NOMO-1 treated with dmso at 0.1 percent for 144 hours (cell line): Measurements from ENCODE around the gene PELO.

ENCODE experiments used
- DNase-seq: peaks from one replicate; lab custom pipeline; 2025; ENCODE audit not compliant: unreplicated experiment; lab: John Stamatoyannopoulos, UW

PELO gene

DNA sequence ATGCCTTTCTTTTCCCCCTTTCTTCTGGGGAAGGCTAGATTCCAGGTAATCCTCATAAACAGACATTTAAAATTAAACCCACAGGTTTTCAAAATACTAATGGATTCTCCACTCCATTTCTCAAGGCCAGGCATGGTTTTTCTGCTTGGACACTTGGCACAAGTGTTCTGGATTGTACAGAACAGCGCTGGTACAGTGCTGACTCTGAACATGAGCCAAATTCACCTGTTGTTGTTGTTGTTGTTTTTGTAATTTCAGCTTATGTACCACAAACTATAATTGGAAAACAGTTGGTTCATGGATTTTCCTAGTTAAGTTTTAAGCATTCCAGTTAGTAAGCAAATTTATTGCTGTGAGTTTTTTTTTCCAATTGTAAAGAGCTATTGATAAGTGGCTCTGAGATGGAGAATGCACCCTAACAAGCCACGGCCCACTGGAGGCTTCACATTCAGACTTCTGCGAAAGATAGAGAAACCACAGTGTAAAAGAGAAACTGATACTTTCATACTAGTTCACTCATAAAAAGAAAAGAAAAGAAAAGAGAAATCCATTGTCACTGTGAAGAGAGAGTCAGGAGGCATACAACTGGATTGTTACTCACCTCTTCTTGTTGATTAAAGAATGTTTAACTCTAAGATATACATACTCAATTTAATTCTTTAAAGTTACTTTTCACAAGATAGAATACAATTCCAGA lies 16.2 kb upstream of the PELO start:
- no peak for DNase-seq

DNA sequence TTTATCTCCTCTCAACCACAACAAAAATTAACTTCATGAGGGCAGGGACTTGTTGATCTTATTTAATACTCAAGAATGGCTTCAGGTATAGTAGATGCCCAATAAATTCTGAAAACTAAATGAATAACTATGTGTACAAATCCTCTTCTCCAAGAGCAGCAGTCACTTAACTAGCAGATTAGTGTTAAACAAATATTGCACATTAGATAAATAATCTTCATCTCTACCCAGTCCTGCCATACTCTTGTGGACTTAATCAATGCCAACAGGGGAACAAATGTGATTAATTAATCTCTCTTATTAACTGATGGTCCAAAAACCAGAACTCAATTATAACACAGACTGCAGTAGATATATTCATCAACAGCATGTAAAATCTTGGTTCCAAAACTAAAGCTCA lies 15.0 kb upstream of the PELO start:
- DNase-seq, result no peak

- DNase-seq, result no peak
Observed at GRCh38 chr5:52773342-52773741, 14.4 kb upstream of the PELO start.

GRCh38 chr5:52774005-52774410 lies 13.7 kb upstream of the PELO start:
- no peak for DNase-seq

DNA sequence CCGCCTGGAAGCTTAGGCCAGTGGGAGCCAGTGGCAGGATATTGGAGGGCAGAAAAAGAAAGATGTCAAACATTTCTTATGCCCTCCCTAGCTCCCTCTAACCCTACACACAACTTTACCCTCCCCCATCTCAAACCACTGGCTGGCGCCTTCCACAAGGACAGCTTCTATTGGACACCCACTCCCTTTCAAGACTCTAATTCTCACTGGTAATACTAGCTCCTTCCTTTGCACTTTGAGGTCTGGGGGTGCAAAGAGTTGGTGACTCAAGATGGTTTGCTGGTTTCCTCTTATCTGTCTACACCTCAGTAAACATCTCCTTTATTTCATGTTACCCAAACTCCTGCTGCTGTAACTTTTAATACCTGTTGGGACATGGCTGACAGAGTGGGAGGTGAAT lies 11.6 kb upstream of the PELO start:
- DNase-seq, result no peak

DNA sequence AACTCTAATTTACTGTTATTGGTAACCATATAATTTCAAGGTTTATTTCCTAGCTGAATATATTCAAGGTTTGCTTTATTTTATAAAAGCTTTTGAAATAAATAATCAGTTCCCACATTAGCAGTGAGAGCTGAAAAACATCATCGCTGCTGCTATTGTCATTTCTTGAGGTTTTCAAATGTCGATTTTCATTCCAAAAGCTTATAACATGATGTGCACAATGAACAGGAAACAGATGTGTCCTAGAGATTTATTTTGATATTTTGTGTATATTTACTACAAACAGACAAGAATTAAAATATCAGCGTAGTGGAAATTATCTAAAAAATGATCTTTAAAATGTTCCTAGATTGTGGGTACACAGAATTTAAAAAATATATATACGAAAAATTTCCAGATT lies 10.5 kb upstream of the PELO start:
- no peak for DNase-seq

DNA sequence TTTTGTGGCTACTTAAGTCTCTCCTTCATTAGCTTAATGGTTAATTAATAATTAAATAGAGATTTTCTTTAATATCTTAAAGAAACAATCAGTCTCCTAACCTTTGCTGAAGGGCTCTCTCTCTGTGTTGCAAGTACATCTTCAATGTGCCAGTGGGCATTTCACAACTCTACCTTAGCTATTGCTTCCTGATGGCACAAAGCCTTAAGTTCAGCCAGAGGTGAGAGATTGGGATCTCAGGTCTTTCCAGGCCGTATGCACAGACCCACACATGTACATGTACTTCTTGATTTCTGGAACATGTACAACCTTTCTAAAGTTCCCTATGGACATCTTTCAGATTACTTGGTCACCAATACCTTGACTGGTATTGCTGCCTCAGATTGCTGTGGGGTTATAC lies 8.9 kb upstream of the PELO start:
- no peak for DNase-seq

DNA sequence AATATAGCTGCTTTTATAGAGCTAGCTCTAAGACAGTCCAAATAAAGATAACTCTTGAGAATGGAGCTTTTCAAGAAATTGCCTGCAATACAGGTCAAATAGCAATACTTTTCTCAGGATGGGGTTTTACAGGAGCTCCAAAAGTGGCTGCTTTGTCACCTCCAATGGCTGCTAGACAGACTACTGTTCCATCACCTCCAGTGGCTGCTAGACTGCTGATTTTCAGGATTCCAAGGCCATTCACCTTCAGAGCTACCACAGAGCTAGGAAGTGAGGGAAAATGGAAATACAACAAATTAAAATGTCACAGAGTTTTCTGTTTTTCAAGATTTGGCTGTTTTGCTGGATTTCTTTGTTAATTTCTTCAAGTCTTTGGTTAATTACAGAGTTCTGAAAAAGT lies 8.5 kb upstream of the PELO start:
- no peak for DNase-seq

GRCh38 chr5:52783226-52783959 lies 4.3 kb upstream of the PELO start:
- no peak for DNase-seq

DNA sequence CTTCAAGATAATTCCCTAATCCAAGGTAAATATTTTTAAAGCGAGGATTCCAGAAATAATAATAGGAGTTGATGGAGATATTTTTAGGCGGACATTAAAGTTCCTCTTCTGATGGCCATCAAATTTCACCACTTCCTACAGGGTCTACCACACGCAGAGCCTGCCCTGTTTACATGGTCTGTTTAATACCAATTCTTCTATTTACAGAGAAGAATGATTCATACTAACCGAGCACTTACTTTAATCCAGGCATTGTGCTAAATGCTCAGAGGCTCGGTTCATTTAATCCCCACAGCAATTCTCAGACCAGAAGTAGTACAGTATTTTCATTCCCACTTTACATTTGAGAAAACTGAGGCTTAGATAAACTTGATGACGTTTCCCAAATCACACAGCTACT lies 3.0 kb upstream of the PELO start:
- DNase-seq, result no peak

DNA sequence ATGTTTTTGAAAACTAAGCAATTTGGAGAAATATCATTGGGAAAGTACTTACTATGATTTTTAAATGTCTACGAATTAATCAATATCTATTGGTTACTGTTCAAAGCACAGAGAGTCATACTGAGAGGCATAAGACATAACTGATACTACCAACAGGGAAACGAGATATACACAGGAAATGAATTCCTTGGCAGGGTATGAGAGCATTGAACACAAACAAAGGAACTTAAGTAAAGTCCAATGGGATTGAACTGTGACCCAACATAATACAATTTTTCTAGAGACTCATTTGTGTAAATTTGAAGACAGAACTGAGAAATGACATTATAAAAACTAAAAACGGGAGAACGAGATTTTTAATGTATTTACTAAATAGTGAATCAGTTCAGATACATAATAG lies 1.3 kb upstream of the PELO start:
- DNase-seq, result no peak

- no peak for DNase-seq
Observed at GRCh38 chr5:52786949-52787599, 642 bp upstream of the PELO start.

DNA sequence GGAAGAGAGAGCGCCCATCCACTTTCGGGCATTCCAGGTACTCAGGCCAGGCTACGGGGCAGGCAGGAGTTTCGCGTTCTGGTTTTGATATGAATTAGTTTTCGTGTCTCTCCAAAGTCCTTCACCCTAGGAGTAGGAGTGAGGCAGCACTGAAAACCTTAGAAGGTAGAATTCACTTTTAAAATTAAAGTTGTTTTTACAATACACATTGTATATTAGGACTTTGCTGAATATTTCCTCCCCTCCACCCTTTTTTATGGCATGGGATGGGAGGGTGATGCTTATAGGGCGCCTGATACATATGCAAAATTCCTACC lies 747 bp downstream of the PELO start:
- no peak for DNase-seq

GRCh38 chr5:52789378-52789777 lies 1.7 kb downstream of the PELO start:
- DNase-seq, result no peak

GRCh38 chr5:52789851-52790250 lies 2.1 kb downstream of the PELO start:
- DNase-seq, result no peak

- DNase-seq, result no peak
Observed at GRCh38 chr5:52791366-52791765, 3.6 kb downstream of the PELO start.

DNA sequence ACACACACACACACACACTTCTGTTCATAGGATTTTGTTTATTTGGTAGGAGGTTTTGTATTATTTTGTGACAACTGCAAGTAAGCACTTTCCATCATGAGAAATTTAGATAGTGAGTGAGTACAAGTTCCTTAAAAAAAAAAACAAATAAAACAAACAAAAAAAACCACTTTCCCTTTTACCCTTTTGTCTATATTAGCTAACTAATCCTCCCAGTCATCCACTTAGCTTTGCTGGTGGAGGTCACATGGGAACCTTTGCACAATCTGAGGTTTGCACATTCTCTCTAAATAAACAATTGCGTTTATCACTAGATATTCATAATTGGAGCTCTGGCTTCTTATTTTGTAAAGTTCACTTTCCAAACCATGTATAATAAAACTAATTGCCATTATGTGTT lies 6.8 kb downstream of the PELO start:
- no peak for DNase-seq

DNA sequence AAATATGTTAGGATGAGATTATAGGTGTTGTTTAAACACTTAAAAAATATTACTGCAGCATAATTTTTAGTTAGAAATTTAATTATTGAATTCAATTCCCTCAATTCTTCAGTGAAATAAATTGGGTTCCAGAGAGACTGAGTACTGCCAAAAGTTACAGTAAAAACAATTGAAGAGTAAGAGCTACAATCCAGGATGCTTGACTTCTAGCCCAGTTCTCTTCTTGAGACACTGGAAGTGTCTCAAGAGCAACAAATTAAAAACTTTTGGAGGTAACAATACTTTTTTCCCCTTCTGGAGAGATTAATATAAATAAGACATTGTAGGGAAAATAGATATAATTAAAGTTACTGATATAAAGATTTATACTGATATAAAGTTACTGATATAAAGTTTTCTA lies 8.3 kb downstream of the PELO start:
- DNase-seq, result no peak

DNA sequence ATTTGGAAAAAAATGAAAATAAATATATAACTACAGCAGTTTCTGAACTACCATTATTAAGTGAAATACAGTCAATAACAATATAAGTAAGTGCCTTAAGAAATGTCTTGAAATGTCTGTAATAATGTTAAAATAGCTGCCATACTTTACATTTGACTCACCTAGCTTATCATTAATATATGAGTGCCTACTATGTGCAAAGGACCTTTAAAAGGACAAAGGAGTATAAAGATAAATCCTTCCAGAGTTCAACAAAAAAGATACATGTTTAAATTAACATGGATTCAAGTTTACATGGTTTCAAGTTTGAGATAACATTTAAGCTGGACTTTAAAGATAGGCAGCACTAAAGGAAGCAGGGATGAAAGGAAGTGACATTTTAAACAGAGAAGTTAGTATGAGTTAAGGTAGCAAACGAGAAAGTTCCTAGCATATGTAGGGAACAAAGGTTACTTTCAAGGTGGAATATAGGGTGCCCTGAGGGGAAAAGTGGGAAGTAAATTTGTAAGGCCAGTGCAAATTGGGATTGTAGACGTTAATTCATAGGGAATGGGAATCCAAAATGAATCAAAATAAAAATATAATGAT lies 8.9 kb downstream of the PELO start:
- DNase-seq, result no peak

DNA sequence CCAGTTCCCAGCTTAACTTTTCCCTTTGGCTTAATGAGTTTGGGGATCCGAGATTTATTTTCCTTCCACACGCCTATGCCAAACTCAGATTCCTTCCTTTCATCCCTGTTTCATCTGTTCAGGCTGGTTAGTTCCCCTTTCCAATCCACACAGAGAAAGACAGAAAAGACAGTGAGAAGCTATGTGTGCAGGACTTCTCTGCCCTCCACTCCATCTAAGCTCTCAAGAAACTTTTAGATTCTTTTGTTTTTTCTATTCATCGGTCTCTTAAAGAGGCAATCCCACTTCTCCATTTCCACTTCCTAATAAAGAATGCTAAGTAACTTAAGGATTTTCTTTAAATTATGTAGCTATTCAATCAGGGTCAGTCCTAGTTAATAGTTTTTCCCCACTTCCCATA lies 11.2 kb downstream of the PELO start:
- DNase-seq, result peak; percentile 16

- no peak for DNase-seq
Observed at GRCh38 chr5:52799358-52799982, 11.8 kb downstream of the PELO start.

- DNase-seq, result peak; percentile 95
Observed at GRCh38 chr5:52799983-52800393, 12.3 kb downstream of the PELO start.
